Tibial artery (tissue), 4 donors: ENCODE results near the gene CCR5AS.

Source experiments
- DNase-seq, 2 donors: peaks; one replicate each; pipeline ENCODE4 v3.0.0-alpha.2; 2019
- H3K27ac ChIP-seq, 2 donors: fragments of 200-600 bp; sonication (generic) in 1 of 2; 1 replicate in 1 of 2; 2 replicates in 1 of 2; pipeline ENCODE4 v1.5.1; 2018 to 2019; ENCODE audit warnings: mild to moderate bottlenecking in 1 of 2
- H3K27me3 ChIP-seq, 2 donors: fragments of 200-600 bp; sonication (generic) in 1 of 2; one replicate each; pipeline versions ENCODE4 v1.5.1 to v1.6.0; 2016 to 2019
- H3K36me3 ChIP-seq, 3 donors: fragments of 200-600 bp; sonication (generic) in 2 of 3; one replicate each; pipeline ENCODE4 v1.5.1; 2016 to 2019; ENCODE audit warnings: mild to moderate bottlenecking in 2 of 3
- H3K4me1 ChIP-seq, 4 donors: fragments of 200-600 bp; sonication (generic) in 2 of 4; 1 replicate in 3 of 4; 2 replicates in 1 of 4; pipeline ENCODE4 v1.5.1; 2016 to 2019
- H3K4me3 ChIP-seq, 2 donors: fragments of 200-600 bp; sonication (generic) in 1 of 2; 1 replicate in 1 of 2; 2 replicates in 1 of 2; pipeline ENCODE4 v1.5.1; 2018 to 2019; ENCODE audit warnings: mild to moderate bottlenecking in 2 of 2
- H3K9me3 ChIP-seq, 3 donors: fragments of 200-600 bp; sonication (generic) in 1 of 3; one replicate each; pipeline ENCODE4 v1.5.1; 2016 to 2019
- intact Hi-C: fragments of 100-400 bp; cut with DNase I; formaldehyde crosslinking; loops from one replicate; pipeline ENCODE4 v1.15.0; 2023; ENCODE audit warnings: low total_unique reads
- TF ChIP-seq, protein P1 (sequence below), 2 experiments: fragments of 200-600 bp in 1 of 2; fragments of 450-650 bp in 1 of 2; IDR thresholded peaks; one replicate each; pipeline ENCODE4 v1.5.1; 2017 to 2019; ENCODE audit warnings: antibody characterized with exemption in 2 of 2, mild to moderate bottlenecking in 1 of 2, moderate library complexity in 1 of 2

Gene CCR5AS

DNA sequence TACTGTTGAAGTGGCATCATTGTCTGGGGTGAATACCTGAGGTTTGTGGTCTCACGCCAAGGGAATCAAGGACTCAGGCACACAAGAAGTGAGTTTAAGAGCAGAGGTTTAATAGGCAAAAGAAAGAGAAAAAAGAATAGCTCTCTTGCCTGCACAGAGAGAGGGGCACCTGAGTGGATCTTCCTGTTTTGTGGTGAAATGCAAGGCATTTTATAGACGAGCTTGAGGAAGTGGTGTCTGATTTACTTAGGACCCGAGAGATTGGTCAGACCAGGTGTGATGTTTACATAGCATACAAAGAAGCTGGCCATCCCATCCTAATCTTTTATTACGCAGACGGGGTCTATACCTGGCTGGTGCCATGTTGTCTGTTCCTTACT lies 22.9 kb downstream of the CCR5AS start:
- no peaks in the 10 kb centered on the region for H3K27me3 ChIP-seq
- no peaks in the 10 kb centered on the region for H3K9me3 ChIP-seq
- no peaks in the 10 kb centered on the region for H3K36me3 ChIP-seq
- H3K4me1 ChIP-seq, result peaks cover 0 to 9% (median 2%) of the 10 kb centered on the region in 4 donors
- H3K4me3 ChIP-seq, result no peak overlapping the region
- TF ChIP-seq, protein P1, sequence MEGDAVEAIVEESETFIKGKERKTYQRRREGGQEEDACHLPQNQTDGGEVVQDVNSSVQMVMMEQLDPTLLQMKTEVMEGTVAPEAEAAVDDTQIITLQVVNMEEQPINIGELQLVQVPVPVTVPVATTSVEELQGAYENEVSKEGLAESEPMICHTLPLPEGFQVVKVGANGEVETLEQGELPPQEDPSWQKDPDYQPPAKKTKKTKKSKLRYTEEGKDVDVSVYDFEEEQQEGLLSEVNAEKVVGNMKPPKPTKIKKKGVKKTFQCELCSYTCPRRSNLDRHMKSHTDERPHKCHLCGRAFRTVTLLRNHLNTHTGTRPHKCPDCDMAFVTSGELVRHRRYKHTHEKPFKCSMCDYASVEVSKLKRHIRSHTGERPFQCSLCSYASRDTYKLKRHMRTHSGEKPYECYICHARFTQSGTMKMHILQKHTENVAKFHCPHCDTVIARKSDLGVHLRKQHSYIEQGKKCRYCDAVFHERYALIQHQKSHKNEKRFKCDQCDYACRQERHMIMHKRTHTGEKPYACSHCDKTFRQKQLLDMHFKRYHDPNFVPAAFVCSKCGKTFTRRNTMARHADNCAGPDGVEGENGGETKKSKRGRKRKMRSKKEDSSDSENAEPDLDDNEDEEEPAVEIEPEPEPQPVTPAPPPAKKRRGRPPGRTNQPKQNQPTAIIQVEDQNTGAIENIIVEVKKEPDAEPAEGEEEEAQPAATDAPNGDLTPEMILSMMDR (IDR thresholded peaks at IDR 0.05), result no peak
- H3K27ac ChIP-seq, result no peak overlapping the region
- intact Hi-C loops, result no loop called here
- DNase-seq, result no peak

DNA sequence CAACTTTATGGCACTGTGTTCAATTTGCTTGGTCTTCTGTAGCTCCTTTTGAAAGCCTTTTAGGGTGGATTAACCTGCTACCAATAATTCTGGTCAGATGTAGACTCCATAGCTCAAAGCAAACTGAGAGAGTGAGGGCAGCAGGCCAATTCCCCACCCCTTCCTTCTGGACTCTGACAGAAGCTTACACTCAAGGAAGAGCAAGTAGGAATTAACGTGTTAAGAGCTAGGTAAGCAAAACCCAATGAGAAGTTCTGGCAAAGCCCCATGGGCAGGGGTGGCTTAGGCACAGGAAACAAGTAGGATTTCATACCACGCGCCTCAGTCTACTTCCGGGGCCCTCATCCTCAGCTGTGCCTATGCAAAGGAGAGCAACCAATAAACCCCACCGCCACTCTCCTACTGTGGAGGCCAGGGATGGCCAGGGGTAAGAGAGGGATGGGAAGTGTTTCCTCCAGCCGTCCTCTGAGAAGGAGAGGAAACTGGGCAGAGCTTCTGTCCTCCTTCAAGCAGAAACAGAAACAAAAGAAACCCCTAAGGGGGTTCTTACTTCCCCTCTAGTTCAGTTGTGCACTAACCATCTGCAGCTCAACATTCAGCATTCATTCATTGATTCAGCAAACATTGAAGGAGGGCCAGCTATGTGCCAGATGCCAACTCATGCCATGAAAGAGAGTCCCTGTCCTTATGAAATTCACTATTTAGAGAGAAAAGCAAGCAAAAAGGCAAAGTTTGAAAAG lies 23.5 kb downstream of the CCR5AS start:
- H3K27me3 ChIP-seq, result no peaks in the 10 kb centered on the region
- H3K4me1 ChIP-seq, result peaks cover 0 to 9% (median 2%) of the 10 kb centered on the region in 4 donors
- H3K4me3 ChIP-seq, result no peak overlapping the region
- H3K36me3 ChIP-seq, result no peaks in the 10 kb centered on the region
- no peak overlapping the region for H3K27ac ChIP-seq
- H3K9me3 ChIP-seq, result no peaks in the 10 kb centered on the region
- TF ChIP-seq, protein P1 (IDR thresholded peaks at IDR 0.05), result no peak
- intact Hi-C loops, result no loop called here
- no peak for DNase-seq

DNA sequence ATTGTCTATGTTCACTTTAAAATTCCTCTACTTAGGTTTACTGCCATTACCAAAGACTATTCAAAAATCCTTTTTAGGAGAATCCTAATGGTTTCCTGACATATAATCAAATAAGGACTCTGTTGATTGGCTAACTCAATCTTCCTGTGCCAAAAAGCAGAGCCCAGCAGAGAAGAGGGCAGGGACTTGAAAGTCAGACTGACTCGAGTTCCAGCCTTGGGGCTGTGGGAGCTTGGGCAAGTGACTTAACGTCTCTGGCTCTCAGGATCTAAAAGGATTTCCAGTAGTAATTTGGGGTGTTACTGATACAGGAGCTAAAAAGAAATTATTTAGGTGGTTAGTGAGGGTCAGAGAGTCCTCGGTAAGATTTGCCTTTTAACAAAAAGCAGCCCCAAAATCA lies 25.2 kb downstream of the CCR5AS start:
- peaks cover 0 to 9% (median 2%) of the 10 kb centered on the region in 4 donors for H3K4me1 ChIP-seq
- no peaks in the 10 kb centered on the region for H3K36me3 ChIP-seq
- no peak overlapping the region for H3K4me3 ChIP-seq
- TF ChIP-seq, protein P1 (IDR thresholded peaks at IDR 0.05), result no peak
- no peaks in the 10 kb centered on the region for H3K9me3 ChIP-seq
- no peak for DNase-seq
- intact Hi-C loops, result no loop called here
- no peak overlapping the region for H3K27ac ChIP-seq
- no peaks in the 10 kb centered on the region for H3K27me3 ChIP-seq

DNA sequence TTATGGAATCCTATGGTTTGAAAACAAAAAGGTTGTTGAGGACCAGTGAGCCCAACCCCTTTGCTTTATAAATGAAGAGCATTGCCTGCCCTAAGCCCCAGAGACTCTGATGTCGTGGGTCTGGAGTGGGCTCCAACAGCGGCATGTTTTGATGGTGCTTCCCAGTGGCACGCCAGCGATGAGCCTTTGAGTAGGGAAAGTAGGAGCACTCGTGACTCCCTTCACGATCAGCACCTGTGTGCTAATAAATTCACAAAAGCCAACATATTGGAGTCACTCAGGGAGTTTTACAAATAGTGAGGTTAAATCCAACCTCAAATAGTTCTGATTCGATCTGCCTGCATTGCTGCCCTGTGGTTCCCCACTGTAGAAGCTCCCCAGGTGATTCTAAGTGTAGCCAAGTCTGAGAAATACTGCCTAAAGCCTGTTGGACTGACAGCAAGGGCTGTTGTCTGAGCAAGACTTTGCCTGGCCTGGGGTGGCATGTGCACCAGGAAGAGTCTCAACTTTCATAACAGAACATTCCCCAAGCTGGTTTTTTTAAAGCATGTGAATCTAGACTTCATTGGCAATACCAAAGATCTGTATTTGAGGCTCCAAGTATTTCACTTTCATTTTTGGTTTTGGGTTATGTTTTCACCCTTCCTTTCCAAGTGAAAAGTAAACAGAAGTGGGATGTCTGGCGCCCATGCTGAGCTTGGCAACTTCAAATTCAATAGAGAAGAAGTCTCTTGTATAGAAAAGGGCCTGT lies 26.2 kb downstream of the CCR5AS start:
- H3K4me1 ChIP-seq, result peaks cover 0 to 9% (median 2%) of the 10 kb centered on the region in 4 donors
- no peaks in the 10 kb centered on the region for H3K9me3 ChIP-seq
- H3K4me3 ChIP-seq, result no peak overlapping the region
- no peaks in the 10 kb centered on the region for H3K27me3 ChIP-seq
- TF ChIP-seq, protein P1 (IDR thresholded peaks at IDR 0.05), result no peak
- H3K36me3 ChIP-seq, result no peaks in the 10 kb centered on the region
- intact Hi-C loops, result no loop called here
- H3K27ac ChIP-seq, result no peak overlapping the region
- no peak for DNase-seq

DNA sequence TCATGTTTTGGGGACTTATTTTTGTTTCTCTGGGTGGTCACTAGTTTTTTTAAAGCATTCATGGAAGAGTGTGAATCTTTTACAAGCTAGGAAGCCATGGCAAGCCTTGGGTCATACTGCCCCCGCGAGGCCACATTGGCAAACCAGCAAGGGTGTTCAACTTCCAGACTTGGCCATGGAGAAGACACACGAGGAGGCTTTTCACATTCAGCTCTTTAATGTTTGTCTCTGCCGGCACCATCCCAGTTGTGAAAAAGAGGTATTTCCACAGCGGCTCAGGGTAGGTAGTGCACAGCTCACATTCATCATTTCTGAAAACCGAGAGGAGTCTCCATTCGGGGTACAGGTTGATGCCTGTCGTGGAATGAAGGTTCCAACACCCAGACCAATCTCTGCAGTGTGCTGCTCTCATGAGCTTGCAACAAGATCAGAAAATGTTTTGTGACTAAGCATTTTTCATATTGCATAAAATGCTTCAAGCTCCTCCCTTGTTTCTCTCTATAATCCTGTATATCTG lies 28.4 kb downstream of the CCR5AS start:
- peak in 1 of 2 donors; percentile 53 for DNase-seq
- Histone ChIP-seq H3K9me3 (no peaks in the 10 kb centered on the region), H3K4me1 (peaks cover 0 to 9% (median 2%) of the 10 kb centered on the region in 4 donors), H3K27me3 (no peaks in the 10 kb centered on the region), H3K4me3 (no peak overlapping the region), H3K36me3 (no peaks in the 10 kb centered on the region), H3K27ac (no peak overlapping the region)
- TF ChIP-seq, protein P1 (IDR thresholded peaks at IDR 0.05), result no peak
- intact Hi-C loops, result no loop called here
